Measurements from ENCODE around the gene MTHFD1L. TPM values are rescaled to one million over a fixed set of nuclear protein-coding genes. Genes with fewer than 3 reads are reported as not detected.
"Not testable (repeated sequence)": the region's sequence is repeated elsewhere in the genome, so short reads cannot be mapped to it uniquely, and the experiment has no call there.

Gene MTHFD1L
- total RNA-seq, 1 donor from 2014 or later: 125 TPM

GRCh38 chr6:151040888-151041521 is 175.5 kb downstream of the MTHFD1L start:
- H3K9me3 Mint-ChIP-seq; H3K27me3 Mint-ChIP-seq (ENCODE audit: insufficient read depth); H3K4me3 Mint-ChIP-seq; intact Hi-C loops (cut with micrococcal nuclease); H3K27ac Mint-ChIP-seq; DNase-seq (ENCODE audit: low spot score): not testable (repeated sequence)
- Mint-ChIP-seq H3K4me1 (ENCODE audit: low read depth) (peaks cover 17% of the 10 kb centered on the region), H3K36me3 (ENCODE audit: low read depth) (peaks cover 41% of the 10 kb centered on the region)

DNA sequence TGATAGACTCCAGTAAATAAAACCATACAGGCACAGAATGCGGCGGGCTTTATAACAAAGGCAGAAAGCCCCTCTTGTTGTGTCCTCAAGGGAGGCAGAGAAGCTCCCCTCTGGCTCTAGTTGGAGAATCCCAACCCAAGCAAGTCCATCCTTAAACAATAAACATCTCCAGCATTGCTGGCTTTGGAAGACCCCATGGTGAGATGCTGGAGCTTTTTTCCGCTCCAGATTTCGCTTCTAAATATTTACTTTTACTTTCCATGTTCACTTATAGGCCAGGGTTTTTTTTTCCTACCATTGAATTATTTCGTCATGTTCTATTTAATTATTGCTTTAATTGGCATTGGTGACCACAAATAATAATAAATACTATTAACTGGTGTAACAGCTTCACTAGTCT is 176.2 kb downstream of the MTHFD1L start:
- Mint-ChIP-seq H3K27me3 (ENCODE audit: insufficient read depth) (no peaks in the 10 kb centered on the region), H3K9me3 (peaks cover 5% of the 10 kb centered on the region), H3K4me1 (ENCODE audit: low read depth) (peaks cover 12% of the 10 kb centered on the region), H3K4me3 (no peak overlapping the region), H3K36me3 (ENCODE audit: low read depth) (peaks cover 39% of the 10 kb centered on the region), H3K27ac (no peak overlapping the region)
- no peak for DNase-seq (ENCODE audit: low spot score)
- intact Hi-C loops (cut with micrococcal nuclease): no loop called here

DNA sequence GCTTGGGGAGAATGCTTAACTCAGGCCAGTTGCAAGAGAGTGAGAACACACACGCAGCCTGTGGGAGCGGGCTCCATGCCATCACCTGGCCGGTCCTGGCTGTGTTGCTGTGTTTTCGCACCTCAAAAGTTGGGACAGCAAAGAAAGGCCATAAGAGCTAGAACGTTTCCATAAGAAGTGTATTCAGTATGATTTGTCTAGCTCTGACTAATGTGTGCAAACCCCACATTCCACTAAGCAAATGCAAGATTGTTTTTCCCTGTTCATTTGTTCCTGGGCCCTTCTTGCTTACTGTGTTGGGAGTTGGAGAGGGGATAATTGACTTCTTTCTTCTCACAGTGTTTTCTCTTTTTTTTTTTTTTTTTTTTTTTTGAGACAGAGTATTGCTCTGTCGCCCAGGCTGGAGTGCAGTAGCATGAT is 177.4 kb downstream of the MTHFD1L start:
- intact Hi-C loops (cut with micrococcal nuclease); H3K4me3 Mint-ChIP-seq; H3K27ac Mint-ChIP-seq; H3K27me3 Mint-ChIP-seq (ENCODE audit: insufficient read depth); DNase-seq (ENCODE audit: low spot score); H3K4me1 Mint-ChIP-seq (ENCODE audit: low read depth): not testable (repeated sequence)
- peaks cover 14% of the 10 kb centered on the region for H3K9me3 Mint-ChIP-seq
- H3K36me3 Mint-ChIP-seq (ENCODE audit: low read depth): peaks cover 37% of the 10 kb centered on the region

- Mint-ChIP-seq H3K36me3 (ENCODE audit: low read depth) (peaks cover 37% of the 10 kb centered on the region), H3K27me3 (ENCODE audit: insufficient read depth) (no peaks in the 10 kb centered on the region)
- no peak for DNase-seq (ENCODE audit: low spot score)
Observed at GRCh38 chr6:151043944-151044343, 178.4 kb downstream of the MTHFD1L start.

DNA sequence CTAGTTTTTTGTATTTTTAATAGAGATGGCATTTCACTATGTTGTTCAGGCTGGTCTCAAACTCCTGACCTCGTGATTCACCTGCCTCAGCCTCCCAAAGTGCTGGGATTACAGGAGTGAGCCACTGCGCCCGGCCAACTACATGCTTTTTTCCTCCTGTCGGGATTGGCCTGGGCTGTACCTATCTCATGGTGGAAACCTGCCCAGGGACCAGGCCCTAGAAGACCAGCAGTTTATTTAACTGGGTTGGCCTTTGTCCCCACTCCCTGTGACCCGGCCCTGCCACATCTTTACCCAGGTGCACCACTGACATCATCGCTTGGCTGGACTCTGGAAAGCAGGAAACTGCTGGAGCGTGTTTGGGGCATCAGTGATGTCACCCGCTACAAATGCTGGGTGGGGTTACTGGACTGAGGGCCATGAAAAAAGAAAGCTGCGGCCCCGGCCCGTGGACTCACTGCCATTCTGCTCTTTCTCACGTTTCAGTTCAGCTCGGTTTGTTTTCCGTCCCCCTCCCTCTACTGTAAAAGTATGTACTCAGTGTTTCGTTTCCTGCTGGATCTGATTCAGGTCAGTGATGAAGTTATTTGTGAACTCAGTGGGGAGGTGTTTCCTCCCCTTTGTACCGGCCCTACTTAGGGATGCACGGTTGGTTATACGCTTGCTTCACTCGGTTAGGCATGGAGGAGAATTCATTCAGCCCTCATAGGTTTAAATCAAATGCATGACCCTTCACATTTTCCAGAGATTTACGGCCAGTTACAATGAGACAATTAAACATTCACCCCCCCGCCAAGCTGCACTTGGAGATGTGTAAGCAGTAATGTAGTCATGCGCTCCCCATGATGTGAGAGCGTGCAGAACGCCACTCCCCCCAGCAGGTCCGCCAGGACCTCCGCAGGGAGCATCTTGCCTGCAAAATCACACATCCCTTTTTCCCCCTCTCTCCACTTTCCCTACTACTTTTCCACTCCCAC is 179.3 kb downstream of the MTHFD1L start:
- Mint-ChIP-seq H3K9me3 (peaks cover 19% of the 10 kb centered on the region), H3K4me3 (no peak overlapping the region), H3K27ac (no peak overlapping the region), H3K4me1 (ENCODE audit: low read depth) (no peaks in the 10 kb centered on the region), H3K36me3 (ENCODE audit: low read depth) (peaks cover 38% of the 10 kb centered on the region), H3K27me3 (ENCODE audit: insufficient read depth) (no peaks in the 10 kb centered on the region)
- DNase-seq (ENCODE audit: low spot score): no peak
- intact Hi-C loops (cut with micrococcal nuclease): no loop called here

More at GRCh38 chr6:151043944-151044343, 178.4 kb downstream of the MTHFD1L start:
- Mint-ChIP-seq H3K27ac (no peak overlapping the region), H3K4me3 (no peak overlapping the region), H3K9me3 (peaks cover 19% of the 10 kb centered on the region), H3K4me1 (ENCODE audit: low read depth) (no peaks in the 10 kb centered on the region)
- intact Hi-C loops (cut with micrococcal nuclease): no loop called here

DNA sequence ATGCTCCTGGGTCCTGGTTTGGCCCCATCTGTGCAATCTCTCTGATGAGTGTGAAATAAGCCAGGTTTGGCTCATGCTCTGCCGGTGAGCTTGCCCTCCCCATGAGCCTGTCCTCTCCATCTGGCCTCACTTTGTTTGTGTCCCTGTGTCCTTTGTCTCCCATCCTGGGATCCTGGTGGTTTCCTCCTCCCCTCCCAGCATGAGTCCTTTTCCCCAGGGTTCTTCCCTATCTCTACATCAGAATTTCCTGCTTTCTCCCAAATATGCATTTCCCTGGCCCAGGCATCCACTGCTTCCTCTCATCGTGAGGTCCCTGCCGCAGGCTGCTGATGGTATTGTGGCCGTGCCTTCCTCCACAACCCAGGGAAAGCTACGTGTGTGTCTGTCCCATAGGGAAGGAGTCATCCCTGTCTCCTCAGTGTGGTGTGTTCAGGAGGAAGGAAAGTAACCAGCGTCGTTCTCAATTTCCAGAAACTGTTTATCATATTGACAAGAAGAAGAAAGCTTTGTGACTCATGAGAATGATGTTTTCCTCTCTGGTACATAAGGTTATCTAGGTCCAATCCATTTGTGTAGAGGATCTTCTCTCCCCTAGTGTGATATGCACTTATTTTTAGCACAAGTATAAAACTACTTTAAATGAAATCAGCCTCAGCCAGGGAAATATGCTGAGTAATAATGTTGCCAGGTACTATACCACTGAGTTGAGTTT is 180.2 kb downstream of the MTHFD1L start:
- Mint-ChIP-seq H3K27ac (peak overlapping the region; percentile 7), H3K9me3 (peaks cover 19% of the 10 kb centered on the region), H3K36me3 (ENCODE audit: low read depth) (peaks cover 37% of the 10 kb centered on the region)
- H3K4me1 Mint-ChIP-seq (ENCODE audit: low read depth); H3K27me3 Mint-ChIP-seq (ENCODE audit: insufficient read depth); DNase-seq (ENCODE audit: low spot score); intact Hi-C loops (cut with micrococcal nuclease); H3K4me3 Mint-ChIP-seq: not testable (repeated sequence)

DNA sequence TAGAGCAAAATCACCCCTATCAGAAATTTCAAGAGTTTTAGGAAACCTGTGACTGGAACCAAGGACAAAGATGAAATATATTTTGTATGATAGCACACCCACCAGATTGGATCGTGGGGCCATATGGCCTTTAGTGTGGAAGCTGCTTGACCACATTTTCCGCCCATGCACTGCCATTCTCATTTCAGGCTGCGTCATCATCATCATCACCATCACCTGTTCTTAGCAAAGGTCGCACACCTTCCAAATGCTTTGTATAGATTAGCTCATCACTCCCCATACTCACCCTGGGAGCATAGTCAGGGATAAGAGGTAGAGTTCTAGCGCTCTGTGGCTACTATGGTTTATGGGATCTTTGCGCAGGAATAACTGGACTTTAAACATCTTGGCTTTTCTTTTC is 185.7 kb downstream of the MTHFD1L start:
- no peak for DNase-seq (ENCODE audit: low spot score)
- H3K4me3 Mint-ChIP-seq: no peak overlapping the region
- intact Hi-C loops (cut with micrococcal nuclease): no loop called here
- peaks cover 11% of the 10 kb centered on the region for H3K4me1 Mint-ChIP-seq (ENCODE audit: low read depth)
- no peaks in the 10 kb centered on the region for H3K27me3 Mint-ChIP-seq (ENCODE audit: insufficient read depth)
- peaks cover 19% of the 10 kb centered on the region for H3K9me3 Mint-ChIP-seq
- peaks cover 32% of the 10 kb centered on the region for H3K36me3 Mint-ChIP-seq (ENCODE audit: low read depth)
- H3K27ac Mint-ChIP-seq: no peak overlapping the region

DNA sequence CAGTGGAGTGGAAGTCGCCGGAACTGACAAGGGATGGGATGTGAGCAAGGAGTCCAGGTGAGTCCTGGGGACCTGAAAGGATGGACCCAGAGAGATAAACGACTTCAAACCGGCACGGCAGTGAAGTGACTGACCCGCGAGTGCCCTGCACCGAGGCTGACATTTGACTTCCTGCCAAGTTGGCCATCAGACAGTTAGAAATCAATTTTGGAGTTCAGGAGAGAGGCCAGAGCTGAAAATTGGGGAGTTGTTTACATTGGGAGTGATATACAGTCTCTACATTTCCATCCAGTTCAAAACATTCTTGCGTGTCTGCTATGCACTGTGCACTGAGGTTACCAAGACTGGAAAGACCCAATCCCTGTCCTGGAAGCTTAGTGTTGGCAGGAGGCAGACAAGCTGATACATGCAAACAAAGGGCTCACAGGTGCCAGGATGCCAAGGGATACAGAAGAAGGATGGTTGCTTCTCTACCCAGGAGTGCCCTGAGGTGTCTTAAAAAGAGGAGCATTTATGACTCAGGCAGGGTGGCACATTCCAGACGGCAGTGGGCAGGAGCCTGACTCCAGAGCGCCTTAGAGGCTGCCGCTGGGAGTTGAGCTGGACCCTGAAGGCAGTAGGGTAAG is 186.6 kb downstream of the MTHFD1L start:
- Mint-ChIP-seq H3K27me3 (ENCODE audit: insufficient read depth) (no peaks in the 10 kb centered on the region), H3K4me3 (no peak overlapping the region), H3K36me3 (ENCODE audit: low read depth) (peaks cover 26% of the 10 kb centered on the region), H3K27ac (no peak overlapping the region), H3K4me1 (ENCODE audit: low read depth) (peaks cover 11% of the 10 kb centered on the region), H3K9me3 (peaks cover 13% of the 10 kb centered on the region)
- no peak for DNase-seq (ENCODE audit: low spot score)
- intact Hi-C loops (cut with micrococcal nuclease): no loop called here

GRCh38 chr6:151054306-151054705 is 188.8 kb downstream of the MTHFD1L start:
- no peaks in the 10 kb centered on the region for H3K27me3 Mint-ChIP-seq (ENCODE audit: insufficient read depth)
- no peaks in the 10 kb centered on the region for H3K9me3 Mint-ChIP-seq
- H3K27ac Mint-ChIP-seq: no peak overlapping the region
- peaks cover 11% of the 10 kb centered on the region for H3K4me1 Mint-ChIP-seq (ENCODE audit: low read depth)
- H3K36me3 Mint-ChIP-seq (ENCODE audit: low read depth): peaks cover 11% of the 10 kb centered on the region
- intact Hi-C loops (cut with micrococcal nuclease): no loop called here
- DNase-seq (ENCODE audit: low spot score): no peak
- no peak overlapping the region for H3K4me3 Mint-ChIP-seq

DNA sequence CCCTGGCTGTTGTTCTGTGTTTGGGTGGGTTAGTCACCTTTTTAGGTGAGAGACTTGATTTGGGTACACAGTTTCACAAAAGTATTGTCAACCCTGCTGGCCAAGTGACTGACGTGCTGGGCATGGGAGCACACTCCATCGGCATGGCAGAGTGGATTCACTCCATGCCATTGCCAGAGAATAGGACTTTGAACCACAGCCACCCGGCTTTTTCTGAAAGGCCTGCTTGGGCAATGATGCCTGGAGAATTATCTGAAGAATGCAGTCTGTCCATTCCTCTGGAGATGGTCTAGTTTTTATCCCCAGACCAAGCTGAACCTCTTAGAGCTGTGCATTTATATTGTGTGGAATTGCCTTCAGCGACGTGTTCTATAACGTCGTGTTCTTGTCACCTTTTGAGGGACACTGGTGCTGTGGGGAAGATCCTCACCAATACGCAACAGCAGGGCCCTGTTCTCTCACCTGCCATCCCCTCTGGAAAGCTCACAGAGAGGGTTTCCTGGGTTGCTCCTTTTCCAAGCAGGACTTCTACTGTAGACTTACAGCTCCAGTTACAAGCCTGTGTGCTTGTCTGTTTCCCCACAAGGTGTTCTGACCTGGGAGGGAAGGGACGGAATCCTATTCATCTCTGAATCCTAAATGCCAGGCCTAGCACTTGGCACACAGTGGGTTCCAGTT is 190.9 kb downstream of the MTHFD1L start:
- no peaks in the 10 kb centered on the region for H3K9me3 Mint-ChIP-seq
- no peak overlapping the region for H3K27ac Mint-ChIP-seq
- H3K36me3 Mint-ChIP-seq (ENCODE audit: low read depth): peaks cover 6% of the 10 kb centered on the region
- H3K4me3 Mint-ChIP-seq: no peak overlapping the region
- H3K4me1 Mint-ChIP-seq (ENCODE audit: low read depth): peaks cover 1% of the 10 kb centered on the region
- intact Hi-C loops (cut with micrococcal nuclease): no loop called here
- no peak for DNase-seq (ENCODE audit: low spot score)
- H3K27me3 Mint-ChIP-seq (ENCODE audit: insufficient read depth): no peaks in the 10 kb centered on the region

GRCh38 chr6:151057061-151057460 is 191.6 kb downstream of the MTHFD1L start:
- Mint-ChIP-seq H3K9me3 (no peaks in the 10 kb centered on the region), H3K4me3 (no peak overlapping the region), H3K27ac (no peak overlapping the region), H3K36me3 (ENCODE audit: low read depth) (peaks cover 1% of the 10 kb centered on the region), H3K27me3 (ENCODE audit: insufficient read depth) (no peaks in the 10 kb centered on the region), H3K4me1 (ENCODE audit: low read depth) (no peaks in the 10 kb centered on the region)
- no peak for DNase-seq (ENCODE audit: low spot score)
- intact Hi-C loops (cut with micrococcal nuclease): no loop called here
